ENCODE results near the gene ACTN2. TPM values are rescaled to one million over a fixed set of nuclear protein-coding genes. Genes with fewer than 3 reads are reported as not detected.
A peak's percentile ranks its signal among the peaks of the same experiment; 100 is the strongest.

ACTN2 gene
- total RNA-seq, 4 donors from 2014 or later = 7.5 to 16.2 (median 10.3) TPM

DNA sequence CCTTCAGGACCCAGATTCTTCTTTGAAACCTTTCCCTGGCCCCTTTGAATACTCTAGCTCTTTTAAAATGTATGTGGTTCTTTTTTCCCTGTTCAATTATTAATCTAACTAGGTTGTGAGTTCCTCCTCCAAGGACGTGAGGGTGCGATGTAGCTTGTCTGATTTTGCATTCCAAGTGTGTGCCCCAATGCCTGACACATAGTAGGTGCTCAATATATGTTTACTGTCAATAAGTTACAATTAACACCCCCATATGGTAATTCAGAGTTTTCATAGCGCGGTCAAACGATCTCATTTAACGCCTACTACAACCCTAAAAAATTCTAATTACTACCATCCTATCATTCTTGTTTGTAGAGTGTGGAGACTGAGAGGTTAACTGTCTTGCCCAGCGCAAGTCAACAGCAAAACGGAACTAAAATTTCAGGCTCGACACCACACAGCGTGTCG, 108.3 kb downstream of the ACTN2 start:
- no peak for DNase-seq (ENCODE audit: extremely low spot score)
- intact Hi-C loops (cut with DNase I) = loop anchor here (10.0 kb wide), 1 partner anchor 190 kb away; the partner anchor contains the start of gene HEATR1
- Histone ChIP-seq H3K36me3 (no peaks in the 10 kb centered on the region), H3K27me3 (no peaks in the 10 kb centered on the region), H3K27ac (replicated peaks in 1 of 4) (peak overlapping the region; percentile 93 to 97 (median 95)), H3K4me3 (peak overlapping the region; percentile 68 to 99 (median 88)), H3K9me3 (no peaks in the 10 kb centered on the region), H3K4me1 (peaks cover 19 to 35% (median 31%) of the 10 kb centered on the region in 4 donors)
- TF ChIP-seq POLR2AphosphoS5 (IDR thresholded peaks at IDR 0.05) = no peak
- TF ChIP-seq, protein P1, sequence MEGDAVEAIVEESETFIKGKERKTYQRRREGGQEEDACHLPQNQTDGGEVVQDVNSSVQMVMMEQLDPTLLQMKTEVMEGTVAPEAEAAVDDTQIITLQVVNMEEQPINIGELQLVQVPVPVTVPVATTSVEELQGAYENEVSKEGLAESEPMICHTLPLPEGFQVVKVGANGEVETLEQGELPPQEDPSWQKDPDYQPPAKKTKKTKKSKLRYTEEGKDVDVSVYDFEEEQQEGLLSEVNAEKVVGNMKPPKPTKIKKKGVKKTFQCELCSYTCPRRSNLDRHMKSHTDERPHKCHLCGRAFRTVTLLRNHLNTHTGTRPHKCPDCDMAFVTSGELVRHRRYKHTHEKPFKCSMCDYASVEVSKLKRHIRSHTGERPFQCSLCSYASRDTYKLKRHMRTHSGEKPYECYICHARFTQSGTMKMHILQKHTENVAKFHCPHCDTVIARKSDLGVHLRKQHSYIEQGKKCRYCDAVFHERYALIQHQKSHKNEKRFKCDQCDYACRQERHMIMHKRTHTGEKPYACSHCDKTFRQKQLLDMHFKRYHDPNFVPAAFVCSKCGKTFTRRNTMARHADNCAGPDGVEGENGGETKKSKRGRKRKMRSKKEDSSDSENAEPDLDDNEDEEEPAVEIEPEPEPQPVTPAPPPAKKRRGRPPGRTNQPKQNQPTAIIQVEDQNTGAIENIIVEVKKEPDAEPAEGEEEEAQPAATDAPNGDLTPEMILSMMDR (IDR thresholded peaks at IDR 0.05) = no peak
- no peak for TF ChIP-seq POLR2A (IDR thresholded peaks at IDR 0.05; ENCODE audit: low read depth)
- TF ChIP-seq EP300 (IDR thresholded peaks at IDR 0.05) = no peak
- 16% methylated on average over 11 of the region's 11 CpGs for WGBS

DNA sequence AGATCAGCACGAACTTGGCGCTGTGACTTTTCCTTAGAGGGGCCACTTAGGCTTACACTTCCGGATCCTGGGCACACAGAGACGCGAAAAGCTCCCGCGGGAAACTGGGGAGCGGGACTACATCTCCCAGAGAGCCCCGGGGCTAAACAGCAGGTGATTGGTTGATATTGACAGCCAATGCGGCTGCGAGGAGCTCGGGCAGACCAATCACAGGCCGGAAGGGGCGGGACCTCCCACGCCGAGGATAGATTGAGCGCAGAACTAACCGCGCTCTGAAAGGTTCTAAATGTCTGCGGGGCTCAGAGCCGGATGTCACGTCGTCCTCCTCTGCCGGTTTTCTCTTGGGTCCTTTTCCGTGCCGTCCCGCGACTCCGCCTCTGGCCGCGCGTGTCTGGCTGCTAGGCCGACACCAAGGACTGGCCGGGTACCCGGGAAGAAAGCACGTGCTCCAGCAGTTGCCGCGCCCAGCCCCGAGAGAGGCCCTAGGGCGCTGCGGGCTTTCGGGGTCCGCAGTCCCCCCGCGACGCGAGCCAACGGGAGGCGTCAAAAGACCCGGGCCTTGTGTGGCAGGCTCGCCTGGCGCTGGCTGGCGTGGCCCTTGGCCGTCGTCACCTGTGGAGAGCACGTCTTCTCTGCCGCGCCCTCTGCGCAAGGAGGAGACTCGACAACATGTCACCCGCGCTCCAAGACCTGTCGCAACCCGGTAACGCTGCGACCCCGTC, 108.9 kb downstream of the ACTN2 start, which contains the start of gene MTR:
MTR (plus strand) TSS at position 258 of the 722 bp plus-strand sequence; CDS start at position 670, 412 bp downstream.
- Histone ChIP-seq H3K36me3 (peaks cover 0 to 2% (median 0%) of the 10 kb centered on the region in 4 donors), H3K9me3 (no peaks in the 10 kb centered on the region), H3K4me3 (peak within 1 kb of the TSS; percentile 68 to 99 (median 88)), H3K27ac (replicated peaks in 1 of 4) (peak within 1 kb of the TSS; percentile 93 to 97 (median 95)), H3K27me3 (no peaks in the 10 kb centered on the region), H3K4me1 (peaks cover 22 to 39% (median 31%) of the 10 kb centered on the region in 4 donors)
- intact Hi-C loops (cut with DNase I) = loop anchor here (10.0 kb wide), 1 partner anchor 190 kb away; the partner anchor contains the start of gene HEATR1
- peak; percentile 100 for DNase-seq (ENCODE audit: extremely low spot score)
- no peak for TF ChIP-seq POLR2A (IDR thresholded peaks at IDR 0.05; ENCODE audit: low read depth)
- TF ChIP-seq, protein P1 (IDR thresholded peaks at IDR 0.05) = peak in 1 of 3 experiments; percentile 19
- peak; percentile 88 to 97 for TF ChIP-seq POLR2AphosphoS5 (IDR thresholded peaks at IDR 0.05)
- 0% methylated on average over 9 of the region's 67 CpGs for WGBS

DNA sequence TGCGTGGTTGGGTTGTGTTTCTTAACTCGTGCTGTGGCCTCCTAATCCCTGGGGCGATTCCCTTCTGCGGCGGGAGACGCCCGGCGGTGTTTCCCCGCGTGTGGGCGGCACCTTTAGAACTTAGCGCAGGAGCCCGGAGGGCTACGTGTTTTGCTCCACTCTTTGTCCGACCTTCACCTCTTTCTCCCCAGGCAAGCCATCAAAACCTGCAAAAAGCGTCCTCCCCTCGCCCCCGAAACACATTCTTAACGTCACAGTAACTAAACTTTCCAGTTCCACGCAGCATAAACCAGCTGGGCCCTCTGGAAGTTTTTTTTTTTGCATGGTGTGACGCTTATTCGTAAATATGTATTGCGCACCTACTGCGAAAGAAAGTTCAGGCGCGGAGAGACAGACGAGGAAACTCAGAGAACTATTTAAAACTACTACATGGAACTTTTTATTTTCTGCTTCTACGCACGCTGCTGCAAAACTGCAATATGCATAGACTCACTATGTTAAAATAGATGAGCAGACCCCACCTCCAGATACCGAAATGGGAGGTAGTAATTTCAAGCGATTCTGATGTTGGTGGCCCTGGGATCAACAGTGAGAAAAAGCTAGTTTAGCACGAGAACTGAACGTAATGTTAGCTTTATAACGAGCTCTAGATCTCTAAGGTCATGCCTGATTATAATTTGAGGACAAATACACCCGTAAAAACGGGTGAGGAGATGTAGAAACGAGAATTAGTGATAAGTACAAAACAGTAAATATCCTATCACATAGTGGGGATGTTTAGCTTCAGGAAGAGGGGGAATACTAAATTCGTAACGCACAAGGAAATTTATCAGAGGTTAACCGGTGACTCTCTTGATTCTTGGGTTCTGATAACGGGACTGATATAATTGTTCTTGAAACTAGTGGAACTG, 109.7 kb downstream of the ACTN2 start:
- peak overlapping the region; percentile 93 to 97 (median 95) for H3K27ac ChIP-seq (replicated peaks in 1 of 4)
- no peak for TF ChIP-seq POLR2AphosphoS5 (IDR thresholded peaks at IDR 0.05)
- intact Hi-C loops (cut with DNase I) = loop anchor here (10.0 kb wide), 1 partner anchor 191 kb away; the partner anchor contains the start of gene HEATR1
- H3K4me1 ChIP-seq = peaks cover 26 to 43% (median 31%) of the 10 kb centered on the region in 4 donors
- H3K9me3 ChIP-seq = no peaks in the 10 kb centered on the region
- H3K27me3 ChIP-seq = no peaks in the 10 kb centered on the region
- DNase-seq (ENCODE audit: extremely low spot score) = no peak
- WGBS = 1% methylated on average over 39 of the region's 41 CpGs
- H3K36me3 ChIP-seq = peaks cover 0 to 5% (median 0%) of the 10 kb centered on the region in 4 donors
- H3K4me3 ChIP-seq = peak overlapping the region; percentile 68 to 99 (median 88)

- WGBS = 93% methylated on average over 5 of the region's 5 CpGs
- H3K27me3 ChIP-seq = no peaks in the 10 kb centered on the region
- intact Hi-C loops (cut with DNase I) = loop anchor here (10.0 kb wide), 1 partner anchor 194 kb away; the partner anchor contains the start of gene HEATR1
- no peak overlapping the region for H3K27ac ChIP-seq (replicated peaks in 1 of 4)
- H3K36me3 ChIP-seq = peaks cover 0 to 10% (median 4%) of the 10 kb centered on the region in 4 donors
- no peak for TF ChIP-seq EP300 (IDR thresholded peaks at IDR 0.05)
- TF ChIP-seq POLR2A (IDR thresholded peaks at IDR 0.05; ENCODE audit: low read depth) = no peak
- TF ChIP-seq, protein P1 (IDR thresholded peaks at IDR 0.05) = no peak
- no peak for TF ChIP-seq POLR2AphosphoS5 (IDR thresholded peaks at IDR 0.05)
- H3K4me3 ChIP-seq = no peak overlapping the region
- no peak for DNase-seq (ENCODE audit: extremely low spot score)
- H3K4me1 ChIP-seq = peaks cover 37 to 60% (median 51%) of the 10 kb centered on the region in 4 donors
- no peaks in the 10 kb centered on the region for H3K9me3 ChIP-seq
Observed at GRCh38 chr1:236799001-236799400, 112.7 kb downstream of the ACTN2 start.
